A673 (cell line): ENCODE data around the gene MAPK4. TPM values are rescaled to one million over a fixed set of nuclear protein-coding genes. Genes with fewer than 3 reads are reported as not detected.

Experiments
- BruUV-seq: library from RNA; stranded (reverse); fragments of 400-500 nt; replicated peaks from 2 replicates; lab custom pipeline; 2021; lab: Mats Ljungman, UMichigan
- CTCF ChIA-PET: fragments of 300-600 bp; sonication (Branson Sonifier 250); formaldehyde crosslinking; loops from one replicate; lab custom pipeline; 2022; ENCODE audit warnings: antibody characterized with exemption; lab: Charles Lee
- POLR2A ChIA-PET: fragments of 300-600 bp; sonication (Branson Sonifier 250); formaldehyde crosslinking; loops from one replicate; lab custom pipeline; 2022; ENCODE audit warnings: antibody characterized with exemption; ENCODE audit not compliant: low non-redundant PET; lab: Charles Lee
- DNase-seq: peaks from one replicate; pipeline ENCODE4 v3.0.0-alpha.2; 2015; ENCODE audit warnings: low spot score
- H3K27ac ChIP-seq: fragments of 200-600 bp; sonication (generic); 2 replicates; pipeline ENCODE4 v1.5.1; 2016; ENCODE audit warnings: mixed run types, low read depth, mild to moderate bottlenecking, mixed read lengths, antibody characterized with exemption, low read length; ENCODE audit not compliant: poor library complexity, severe bottlenecking
- H3K27me3 ChIP-seq: fragments of 200-600 bp; sonication (generic); replicated peaks from 2 replicates; pipeline ENCODE4 v1.6.1; 2017; ENCODE audit warnings: mixed run types, low read depth, mild to moderate bottlenecking, mixed read lengths, antibody characterized with exemption, low read length; ENCODE audit not compliant: insufficient read depth, poor library complexity
- H3K36me3 ChIP-seq: fragments of 200-600 bp; sonication (generic); 2 replicates; pipeline ENCODE4 v1.6.1; 2016; ENCODE audit warnings: mixed run types, mild to moderate bottlenecking, mixed read lengths, antibody characterized with exemption, low read length; ENCODE audit not compliant: insufficient read depth, poor library complexity, severe bottlenecking
- H3K4me1 ChIP-seq: fragments of 200-600 bp; sonication (generic); 2 replicates; pipeline ENCODE4 v1.6.1; 2017; ENCODE audit warnings: mixed run types, mild to moderate bottlenecking, mixed read lengths, antibody characterized with exemption, low read length; ENCODE audit not compliant: insufficient read depth, poor library complexity, severe bottlenecking
- H3K4me3 ChIP-seq: fragments of 200-600 bp; sonication (generic); 2 replicates; pipeline ENCODE4 v1.5.1; 2016; ENCODE audit warnings: low read depth, mixed run types, mild to moderate bottlenecking, mixed read lengths, low read length; ENCODE audit not compliant: poor library complexity, severe bottlenecking
- H3K9me3 ChIP-seq: fragments of 200-600 bp; sonication (generic); 2 replicates; pipeline ENCODE4 v1.6.1; 2016; ENCODE audit warnings: mixed run types, low read depth, mild to moderate bottlenecking, mixed read lengths, antibody characterized with exemption, low read length; ENCODE audit not compliant: poor library complexity, severe bottlenecking
- CTCF ChIP-seq: fragments of 300-800, 200-600 bp; sonication (generic); conservative IDR thresholded peaks from 2 replicates; pipeline ENCODE4 v1.5.1; 2017; ENCODE audit warnings: low read depth, mild to moderate bottlenecking, antibody characterized with exemption, low read length, moderate library complexity, mixed read lengths
- EZH2 ChIP-seq: fragments of 200-600 bp; sonication (generic); IDR thresholded peaks from 2 replicates; pipeline ENCODE4 v1.6.1; 2017; ENCODE audit warnings: borderline replicate concordance, low read depth, mild to moderate bottlenecking, mixed read lengths, antibody characterized with exemption, low read length; ENCODE audit not compliant: poor library complexity, severe bottlenecking
- intact Hi-C: fragments of 100-400 bp; cut with micrococcal nuclease; formaldehyde crosslinking; loops from one replicate; pipeline ENCODE4 v1.10.0; 2022; ENCODE audit not compliant: unreplicated experiment
- total RNA-seq: library from RNA; stranded (reverse); gene quantifications from 2 replicates; pipeline ENCODE4 v1.2.3, GENCODE V29; 2021

Gene MAPK4
- total RNA-seq, 1 experiment from 2014 or later: 0.62 TPM

- H3K9me3 ChIP-seq: no peaks in the 10 kb centered on the region
- H3K4me1 ChIP-seq: no peaks in the 10 kb centered on the region
- TF ChIP-seq EZH2 (no peak), CTCF (no peak)
- no TSS peak for BruUV-seq
- CTCF ChIA-PET: no interaction called here
- H3K27ac ChIP-seq: no peak overlapping the region
- no peaks in the 10 kb centered on the region for H3K36me3 ChIP-seq
- no peak for DNase-seq
- no peak overlapping the region for H3K4me3 ChIP-seq
- intact Hi-C loops: no loop called here
- H3K27me3 ChIP-seq: no peaks in the 10 kb centered on the region
- POLR2A ChIA-PET: no interaction called here
Measured at GRCh38 chr18:50632895-50633515, 73.1 kb downstream of the MAPK4 start.

- ChIA-PET CTCF (no interaction called here), POLR2A (no interaction called here)
- Histone ChIP-seq H3K36me3 (no peaks in the 10 kb centered on the region), H3K4me3 (no peak overlapping the region), H3K27me3 (no peaks in the 10 kb centered on the region), H3K9me3 (no peaks in the 10 kb centered on the region), H3K4me1 (no peaks in the 10 kb centered on the region), H3K27ac (no peak overlapping the region)
- DNase-seq: no peak
- intact Hi-C loops: no loop called here
- BruUV-seq: no TSS peak
- TF ChIP-seq EZH2: no peak
- no peak for TF ChIP-seq CTCF
Measured at GRCh38 chr18:50633992-50634391, 74.1 kb downstream of the MAPK4 start.

GRCh38 chr18:50636366-50637057 lies 76.6 kb downstream of the MAPK4 start:
- Histone ChIP-seq H3K27ac (no peak overlapping the region), H3K4me3 (no peak overlapping the region), H3K4me1 (no peaks in the 10 kb centered on the region), H3K9me3 (no peaks in the 10 kb centered on the region), H3K36me3 (no peaks in the 10 kb centered on the region), H3K27me3 (no peaks in the 10 kb centered on the region)
- intact Hi-C loops: no loop called here
- no TSS peak for BruUV-seq
- TF ChIP-seq EZH2 (no peak), CTCF (no peak)
- no peak for DNase-seq
- ChIA-PET CTCF (no interaction called here), POLR2A (no interaction called here)
